GM19023 (cell line): Measurements from ENCODE around the gene NPAS2.

Experiments
- ATAC-seq: cut with Tn5 transposase; IDR thresholded peaks from one replicate; pipeline ENCODE4 v1.9.1; 2021; ENCODE audit warnings: mild to moderate bottlenecking, moderate library complexity; ENCODE audit not compliant: unreplicated experiment

The NPAS2 gene

DNA sequence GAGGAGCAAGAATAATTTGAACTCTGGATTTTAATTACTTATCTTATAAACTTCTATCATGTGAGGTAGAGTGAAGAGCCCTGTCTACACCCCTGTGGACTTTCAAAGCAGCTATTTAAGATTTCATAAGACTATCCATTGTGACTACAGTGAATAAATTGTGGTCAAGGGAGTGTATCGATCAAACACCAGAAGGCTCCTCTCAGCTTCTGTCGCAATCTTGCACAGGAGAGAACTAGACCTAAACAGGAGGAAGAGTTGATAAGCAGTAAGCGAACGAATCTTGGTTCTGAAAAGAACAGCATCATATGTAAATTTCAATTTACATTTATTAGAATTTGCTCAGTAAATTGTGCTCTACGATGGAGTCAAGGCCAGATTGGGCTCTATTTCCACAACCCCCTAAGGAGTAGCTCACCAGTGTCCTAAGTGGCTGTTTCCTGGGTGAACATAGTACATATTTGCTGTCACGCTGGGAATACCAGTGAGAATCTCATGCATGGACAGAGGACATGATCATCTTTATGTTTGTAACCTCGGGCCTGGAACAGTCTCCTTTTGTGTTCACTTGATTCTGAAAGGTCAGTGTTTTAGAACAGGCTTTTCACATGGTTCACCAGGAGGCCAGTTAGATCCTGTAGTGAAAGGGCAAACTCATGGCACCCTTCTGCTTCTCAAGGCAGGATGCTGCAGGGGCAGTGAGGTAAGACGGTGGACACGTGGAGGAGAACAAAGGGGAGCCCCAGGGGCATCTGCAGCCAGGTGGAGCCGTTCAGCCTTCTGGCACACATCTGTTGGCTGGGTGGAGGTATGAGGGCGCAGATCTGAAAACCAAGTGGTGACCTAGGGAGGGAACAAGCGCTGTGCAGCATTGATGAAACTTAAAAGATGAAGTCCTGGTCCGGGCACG, 33.3 kb downstream of the NPAS2 start:
- no peak for ATAC-seq

DNA sequence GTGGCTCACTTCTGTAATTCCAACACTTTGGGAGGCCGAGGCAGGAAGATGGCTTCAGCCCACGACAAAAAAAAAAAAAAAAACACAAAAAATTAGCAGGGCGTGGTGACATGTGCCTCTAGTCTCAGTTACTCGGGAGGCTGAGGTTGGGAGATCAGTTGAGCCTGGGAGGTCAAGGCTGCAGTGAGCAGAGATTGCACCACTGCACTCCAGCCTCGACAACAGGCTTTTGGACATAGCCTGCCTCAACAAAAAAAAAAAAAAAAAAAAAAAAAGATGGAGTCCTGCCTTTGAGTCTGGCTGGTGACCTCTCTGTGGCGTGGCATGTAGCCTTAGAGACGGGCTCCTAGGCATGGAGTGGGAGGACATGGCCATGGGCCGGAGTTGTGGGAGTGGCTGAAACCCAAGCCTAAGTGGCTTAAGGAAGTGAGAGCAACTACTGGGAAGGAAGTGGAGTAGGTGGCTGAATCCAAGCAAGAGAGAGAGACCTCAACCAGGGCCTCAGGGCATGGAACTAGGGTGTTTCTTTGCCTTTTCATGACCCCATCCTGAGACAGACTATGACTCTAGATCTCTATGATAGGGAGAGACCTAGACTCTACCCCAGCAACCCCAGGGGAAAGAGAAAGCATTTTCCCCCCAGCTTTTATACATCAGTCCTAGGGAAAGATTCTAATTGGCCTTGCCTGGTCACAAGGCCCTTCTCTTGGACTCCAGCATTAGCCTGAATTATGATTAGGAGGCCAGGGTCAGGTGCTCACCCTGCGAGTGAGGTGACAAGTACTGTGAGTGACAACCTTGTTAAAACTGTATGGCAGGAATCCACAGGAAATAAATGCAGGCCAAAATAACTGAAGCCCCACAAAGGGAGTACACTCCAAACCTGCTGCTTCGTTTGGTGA, 34.2 kb downstream of the NPAS2 start:
- ATAC-seq = no peak

DNA sequence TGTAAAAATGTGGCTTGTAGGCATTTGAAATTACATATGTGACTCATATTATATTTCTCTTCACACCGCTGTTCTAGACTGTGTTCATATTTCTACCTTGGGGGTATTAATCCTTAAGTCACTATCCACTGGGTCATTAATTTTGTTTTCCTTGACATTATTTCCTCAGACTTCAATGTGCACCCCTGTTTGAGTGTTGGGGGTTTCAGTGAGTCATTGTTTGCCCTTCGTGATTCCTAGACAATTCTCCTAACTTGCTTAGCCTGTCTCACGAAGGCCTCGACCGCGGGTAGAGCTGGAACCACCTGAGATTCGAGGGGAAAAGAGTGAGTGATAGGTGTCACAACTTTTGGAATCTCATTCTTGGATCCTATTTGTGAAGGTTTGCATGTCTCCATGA, 35.1 kb downstream of the NPAS2 start:
- ATAC-seq = no peak

DNA sequence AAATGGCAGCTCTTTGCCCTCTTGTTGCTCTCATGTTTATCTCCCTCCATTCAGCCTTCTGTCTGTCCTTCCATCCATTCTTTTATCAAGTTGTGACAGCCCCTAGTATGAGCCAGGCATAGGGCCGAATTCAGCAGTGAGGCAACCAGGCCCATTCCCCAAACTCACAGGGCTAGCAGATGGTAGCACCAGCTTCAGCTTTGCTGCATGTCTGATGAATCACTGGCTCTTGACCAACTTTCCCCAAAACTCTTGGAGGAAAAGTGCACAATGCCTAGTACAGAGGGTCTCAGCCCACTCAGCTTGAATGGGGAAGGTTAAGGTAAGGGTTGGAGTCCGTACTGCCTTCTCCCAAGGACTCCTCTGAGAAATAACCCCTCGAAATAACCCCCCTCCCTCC, 35.7 kb downstream of the NPAS2 start:
- no peak for ATAC-seq

DNA sequence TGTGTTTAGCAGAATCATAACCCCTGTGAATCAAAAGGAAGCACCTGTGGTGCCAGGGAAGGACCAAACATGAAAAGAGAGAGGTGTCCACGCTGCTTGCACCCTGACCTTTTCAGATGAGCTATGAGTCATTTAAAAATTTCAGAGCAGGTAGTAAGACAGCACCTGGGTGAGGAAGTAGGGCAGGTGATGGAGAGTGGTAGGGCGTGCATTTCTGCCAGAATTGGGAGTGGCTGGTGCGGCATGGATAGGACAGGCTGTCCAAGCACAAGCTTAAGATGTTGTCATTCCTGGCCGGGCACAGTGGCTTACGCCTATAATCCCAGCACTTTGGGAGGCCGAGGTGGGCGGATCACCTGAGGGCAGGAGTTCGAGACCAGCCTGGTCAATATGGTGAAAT, 36.8 kb downstream of the NPAS2 start:
- no peak for ATAC-seq

DNA sequence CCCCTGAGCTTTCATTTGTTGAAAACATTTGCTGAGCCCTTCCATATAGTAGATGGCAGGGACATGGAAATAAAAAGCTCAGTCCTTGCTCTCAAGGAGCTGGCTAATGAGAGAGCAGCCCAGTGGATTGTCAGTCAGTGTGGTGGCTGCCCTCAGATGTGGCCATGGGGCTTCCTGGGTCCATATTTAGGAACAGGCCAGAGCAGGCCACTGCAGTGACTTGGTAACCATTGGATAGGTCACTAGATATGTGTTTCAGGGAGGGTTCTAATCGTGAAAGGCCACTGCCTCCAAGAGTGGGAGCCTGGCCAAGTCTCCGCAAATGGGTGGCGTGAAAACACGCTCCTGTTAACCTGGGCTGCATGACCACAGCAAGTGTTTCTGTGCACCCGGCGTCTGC, 37.4 kb downstream of the NPAS2 start:
- ATAC-seq = no peak

DNA sequence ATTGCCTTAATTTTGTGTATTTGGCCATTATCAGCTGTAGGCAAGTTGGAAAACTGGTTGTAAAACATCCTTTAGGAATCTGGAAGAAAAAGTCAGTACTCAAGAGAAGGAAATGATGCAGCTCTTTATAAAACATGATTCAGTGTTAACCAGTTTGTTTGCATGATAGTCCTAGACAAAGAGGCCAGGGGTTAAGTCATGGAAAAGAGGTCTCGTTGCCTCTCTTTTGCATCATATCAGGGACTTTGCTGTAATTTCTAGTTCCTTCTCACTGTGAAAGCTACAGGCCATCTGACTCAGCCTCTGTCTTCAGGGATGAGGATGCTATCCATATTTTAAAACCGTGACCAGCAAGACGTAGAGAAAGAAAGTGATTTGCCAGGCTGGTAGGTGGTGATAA, 38.0 kb downstream of the NPAS2 start:
- no peak for ATAC-seq

DNA sequence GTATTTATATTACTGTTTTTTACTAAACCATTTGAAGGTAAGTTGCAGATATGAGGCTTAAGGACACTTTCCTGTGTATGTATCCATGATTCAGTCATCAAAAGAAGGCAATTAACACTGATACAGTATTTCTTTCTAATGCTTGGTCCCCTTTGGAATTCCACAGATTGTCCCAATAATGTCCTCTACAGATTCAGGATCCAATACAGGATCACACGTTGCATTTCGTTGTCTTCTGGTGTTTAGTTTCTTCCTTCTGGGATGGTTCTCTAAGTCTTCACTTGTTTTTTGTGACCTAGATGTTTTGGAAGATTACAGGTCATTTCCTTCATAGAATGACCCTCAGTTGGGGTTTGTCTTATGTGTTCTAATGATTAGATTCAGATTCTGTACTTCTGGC, 40.0 kb downstream of the NPAS2 start:
- no peak for ATAC-seq

DNA sequence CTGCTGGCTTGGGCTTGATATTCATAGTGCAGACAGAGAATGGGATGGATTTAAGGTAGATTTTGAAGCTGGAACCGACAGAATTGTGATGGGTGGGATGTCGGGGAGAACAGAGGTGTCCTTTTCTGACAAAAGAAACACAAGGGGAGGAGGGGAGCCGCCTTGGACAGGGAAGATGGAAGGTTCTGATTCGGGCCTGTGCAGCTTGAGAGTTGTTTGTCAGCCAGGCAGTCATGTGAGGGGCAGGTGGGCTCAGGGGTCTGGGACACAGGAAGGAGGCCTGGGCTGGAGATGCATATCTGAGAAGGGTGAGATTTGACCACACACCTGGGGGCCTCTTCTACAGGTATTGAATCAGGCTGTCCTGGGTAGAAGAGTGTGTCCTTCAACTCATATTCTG, 41.4 kb downstream of the NPAS2 start:
- no peak for ATAC-seq

DNA sequence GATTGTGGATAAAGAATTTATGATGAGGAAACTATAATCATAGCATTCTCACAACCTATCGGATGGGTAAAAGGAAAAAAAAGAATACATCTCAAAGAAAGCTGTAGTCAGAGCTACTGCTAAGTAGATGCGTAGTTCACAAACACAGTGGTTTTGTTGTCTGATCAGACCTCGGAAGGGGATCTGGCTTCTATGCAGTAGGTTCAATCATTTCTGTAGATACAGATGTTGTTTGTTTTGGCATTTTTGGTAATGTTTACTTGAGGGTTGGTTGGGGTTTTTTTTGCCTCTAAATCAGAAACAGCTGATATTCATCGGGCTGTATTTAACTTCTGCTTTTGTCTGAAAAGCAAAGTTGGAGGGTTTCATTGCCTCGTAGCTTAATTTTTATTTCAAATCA, 42.1 kb downstream of the NPAS2 start:
- ATAC-seq = no peak

DNA sequence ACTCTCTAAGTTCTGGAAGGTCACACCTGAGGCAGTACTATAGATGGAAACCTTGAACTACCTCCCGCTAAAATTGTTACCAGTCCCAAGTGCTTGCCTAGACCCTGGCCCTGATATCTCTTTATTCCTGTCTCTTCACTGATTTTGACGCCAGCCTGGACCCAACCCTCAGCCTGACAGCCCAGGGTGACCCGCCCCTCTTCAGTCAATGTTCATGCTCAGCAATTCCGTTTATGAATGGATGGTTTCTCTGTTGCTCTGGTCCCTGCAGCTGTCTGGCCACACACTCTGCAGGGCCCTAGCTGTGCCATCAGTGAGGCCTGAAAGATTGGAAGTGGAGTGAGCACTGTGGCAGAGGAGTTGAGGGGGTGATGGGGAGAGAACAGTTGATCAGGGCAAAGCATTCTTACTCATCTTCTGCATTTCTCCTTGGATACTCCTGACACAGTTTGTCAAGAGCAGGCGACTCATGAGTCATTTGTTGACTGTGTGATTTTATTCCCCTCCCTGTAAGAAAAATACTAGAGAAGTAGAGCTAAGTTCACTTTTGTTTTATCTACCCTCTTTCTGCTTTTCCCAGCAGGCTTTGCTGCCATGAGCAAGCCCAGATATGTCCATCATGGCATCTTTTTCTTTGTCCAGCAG, 46.0 kb downstream of the NPAS2 start:
- no peak for ATAC-seq

DNA sequence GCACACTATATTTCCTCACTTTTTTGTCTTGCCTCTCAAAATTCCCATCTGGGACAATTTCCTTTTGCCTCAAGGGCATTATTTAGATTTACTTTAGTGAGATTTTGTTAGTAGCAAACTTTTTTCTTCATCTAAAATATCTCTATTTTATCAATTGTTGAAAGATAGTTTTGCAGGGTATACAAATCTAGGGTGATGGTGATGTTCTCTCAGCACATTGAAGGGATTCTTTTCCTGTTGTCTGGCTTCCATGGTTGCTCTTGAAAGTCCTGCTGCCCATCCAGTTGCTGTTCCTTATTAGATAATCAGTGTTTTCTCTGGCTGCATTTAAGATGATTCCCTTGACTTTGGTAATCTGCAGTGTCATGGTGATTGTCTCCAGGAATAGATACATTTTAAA, 48.1 kb downstream of the NPAS2 start:
- no peak for ATAC-seq

DNA sequence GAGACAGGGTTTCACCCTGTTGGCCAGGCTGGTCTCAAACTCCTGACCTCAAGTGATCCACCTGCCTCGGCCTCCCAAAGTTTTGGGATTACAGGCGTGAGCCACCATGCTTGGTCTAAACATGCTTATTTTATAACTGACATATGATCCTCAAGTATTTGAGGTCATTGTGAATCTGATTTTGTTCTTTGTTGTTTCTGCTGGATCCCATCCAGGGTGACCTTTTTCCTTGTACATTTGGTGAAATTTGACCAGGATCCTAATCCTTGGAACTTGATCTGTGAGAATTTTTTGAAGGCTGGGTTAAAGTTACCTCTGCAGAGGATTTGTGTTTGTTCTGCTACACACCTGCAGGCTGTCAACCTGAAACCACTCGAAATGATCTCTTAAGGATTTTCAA, 49.2 kb downstream of the NPAS2 start:
- no peak for ATAC-seq

DNA sequence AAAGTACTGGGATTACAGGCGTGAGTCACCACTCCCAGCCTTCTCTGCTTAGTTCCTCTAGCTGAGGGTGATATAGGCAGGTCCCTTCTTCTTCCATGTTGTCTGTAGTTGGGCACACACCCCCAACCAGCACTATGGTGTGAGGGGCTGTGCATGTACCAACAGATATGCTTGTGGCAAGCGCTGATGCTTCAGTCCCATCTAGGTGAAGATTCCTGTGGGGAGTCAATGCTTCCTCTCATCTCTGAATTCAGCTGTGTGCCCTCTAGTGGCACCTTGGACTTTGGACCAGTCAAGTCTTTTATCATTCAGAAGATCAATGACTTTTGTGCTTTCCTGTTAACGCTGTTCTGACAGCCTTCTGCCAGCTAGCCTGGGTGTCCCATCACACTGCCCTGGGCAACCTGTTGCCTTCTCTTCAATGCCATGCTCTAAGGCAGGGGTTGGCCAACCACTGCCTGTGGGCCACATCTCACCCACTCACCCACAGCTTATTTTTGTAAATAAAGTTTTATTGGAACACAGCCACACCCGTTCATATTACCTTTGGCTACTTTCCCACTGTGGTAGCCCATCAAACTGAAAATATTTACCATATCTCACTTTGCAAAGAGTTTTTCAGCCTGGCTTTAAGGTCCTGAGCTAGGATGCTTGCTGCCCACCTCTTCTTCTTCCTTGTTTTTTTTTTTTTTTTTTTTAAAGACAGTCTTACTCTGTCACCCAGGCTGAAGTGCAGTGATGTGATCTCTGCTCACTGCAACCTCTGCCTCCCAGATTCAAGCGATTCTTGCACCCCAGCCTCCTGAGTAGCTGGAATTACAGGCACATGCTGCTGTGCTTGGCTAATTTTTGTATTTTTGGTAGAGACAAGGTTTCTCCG, 51.0 kb downstream of the NPAS2 start:
- ATAC-seq = no peak

DNA sequence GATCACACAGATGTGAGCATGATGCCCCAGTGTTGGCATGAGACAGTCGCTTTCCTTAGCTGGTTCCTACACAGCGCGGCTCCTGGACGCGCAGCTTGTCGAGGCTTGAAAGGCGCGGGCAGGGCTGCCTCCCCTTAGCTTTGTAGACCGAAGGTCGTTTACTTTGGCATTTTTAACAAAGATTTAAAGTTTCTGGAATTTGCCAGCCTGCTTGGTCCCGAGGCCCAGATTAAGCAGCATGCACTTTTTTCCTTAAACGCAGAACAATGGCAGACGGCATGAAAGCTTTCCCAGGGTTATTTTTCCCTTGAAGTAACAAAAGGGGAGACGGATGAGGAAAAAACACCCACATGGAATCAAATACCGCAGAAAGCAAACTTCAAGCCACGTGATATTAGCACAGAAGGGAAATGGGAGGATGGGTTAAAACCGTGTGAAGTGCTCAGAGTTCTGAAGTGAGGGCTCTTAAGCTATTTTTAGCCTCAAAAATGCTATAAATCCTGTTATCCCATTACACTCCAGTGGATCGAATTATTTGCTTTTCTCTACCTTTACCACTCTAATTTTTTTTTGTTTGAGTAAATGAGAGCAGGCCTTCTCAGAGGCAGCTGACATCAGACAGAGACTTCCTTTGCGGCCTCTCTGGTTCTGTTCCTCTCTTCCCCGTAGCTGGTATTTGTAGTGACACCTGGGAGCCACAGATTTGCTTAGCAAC, 55.7 kb downstream of the NPAS2 start:
- ATAC-seq = no peak

DNA sequence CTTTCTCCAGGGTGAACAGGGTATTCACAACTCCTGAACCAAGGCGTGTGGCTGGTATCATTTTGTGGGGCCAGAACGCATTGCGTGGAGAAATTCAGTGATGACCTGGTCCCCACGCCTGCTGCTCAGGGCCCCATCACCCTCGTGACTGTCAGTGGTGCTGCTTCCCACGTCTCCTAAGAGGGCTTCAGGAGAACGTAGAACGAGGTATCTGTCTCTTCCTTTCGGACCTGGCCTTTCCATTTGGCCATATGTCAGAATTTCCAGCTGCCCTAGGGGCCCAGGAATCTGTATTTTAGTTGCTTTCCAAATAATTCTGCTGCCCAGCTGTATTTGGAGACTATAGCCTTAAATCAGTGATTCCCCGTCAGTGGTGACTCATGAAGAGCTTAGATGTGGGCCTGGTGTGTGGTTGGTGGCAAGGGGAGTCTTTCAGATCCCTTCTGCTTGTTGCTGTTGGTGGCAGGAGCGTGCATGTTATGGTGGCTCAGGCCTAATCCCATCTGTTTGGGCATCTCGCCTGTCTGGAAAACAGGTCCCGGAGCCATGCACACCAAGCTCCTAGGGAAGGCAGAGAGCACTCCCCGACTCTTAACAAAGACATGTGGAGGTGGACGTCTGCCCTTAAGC, 56.4 kb downstream of the NPAS2 start:
- no peak for ATAC-seq

DNA sequence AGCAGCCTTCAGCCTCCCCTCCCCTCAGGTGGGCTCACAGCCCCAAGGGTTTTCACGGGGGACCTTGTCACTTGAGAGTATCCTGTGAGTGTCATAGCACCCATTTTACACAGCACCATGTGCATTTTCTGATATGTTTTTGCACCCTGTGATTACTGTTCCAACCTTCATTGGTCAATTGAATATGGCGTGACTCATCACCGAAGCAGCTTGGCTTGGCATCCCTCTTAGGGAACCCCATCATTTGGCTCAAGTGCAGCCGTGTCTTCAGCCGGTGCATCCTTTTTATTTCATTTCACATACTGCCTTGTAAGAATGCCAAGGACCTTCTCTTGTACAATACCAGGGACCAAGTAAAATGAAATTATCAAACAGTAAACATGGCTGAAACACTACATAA, 57.6 kb downstream of the NPAS2 start:
- no peak for ATAC-seq

DNA sequence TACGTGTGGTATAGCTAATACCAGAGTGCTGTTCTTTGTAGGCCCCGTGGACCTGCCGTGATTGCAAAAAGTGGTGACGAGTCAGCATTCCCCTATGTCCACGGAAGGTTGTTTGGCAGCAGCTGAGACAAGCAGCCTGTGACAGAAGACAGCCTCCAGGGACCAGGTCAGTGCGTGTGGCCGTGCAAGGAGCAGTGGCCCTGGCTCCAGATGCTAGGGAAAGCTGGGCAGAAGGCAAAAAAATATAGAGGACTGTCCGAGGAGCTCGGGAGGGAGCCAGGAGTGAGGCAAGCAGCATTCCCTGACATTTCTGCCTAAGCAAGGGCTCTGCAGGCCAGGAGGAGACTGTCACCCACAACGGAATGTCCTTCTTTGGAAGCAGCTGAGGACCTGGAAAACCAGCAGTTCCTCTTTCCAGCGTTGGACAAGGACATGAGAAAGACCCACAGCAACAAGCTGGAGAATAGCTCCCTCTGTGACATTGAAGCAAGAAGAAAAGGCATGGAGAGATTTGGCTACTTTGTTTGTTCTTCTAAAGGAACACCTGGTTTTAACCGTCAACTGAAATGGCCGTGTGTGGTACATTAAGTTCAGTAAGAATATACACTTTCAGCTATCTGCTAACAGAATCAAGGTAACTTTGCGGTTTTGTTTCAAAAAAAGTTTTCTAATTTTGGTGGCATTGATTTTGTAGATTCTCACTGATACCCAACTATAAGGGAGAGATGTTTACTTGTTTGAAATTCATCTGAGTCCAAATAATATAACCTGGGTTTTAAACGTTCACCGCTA, 58.3 kb downstream of the NPAS2 start:
- no peak for ATAC-seq

DNA sequence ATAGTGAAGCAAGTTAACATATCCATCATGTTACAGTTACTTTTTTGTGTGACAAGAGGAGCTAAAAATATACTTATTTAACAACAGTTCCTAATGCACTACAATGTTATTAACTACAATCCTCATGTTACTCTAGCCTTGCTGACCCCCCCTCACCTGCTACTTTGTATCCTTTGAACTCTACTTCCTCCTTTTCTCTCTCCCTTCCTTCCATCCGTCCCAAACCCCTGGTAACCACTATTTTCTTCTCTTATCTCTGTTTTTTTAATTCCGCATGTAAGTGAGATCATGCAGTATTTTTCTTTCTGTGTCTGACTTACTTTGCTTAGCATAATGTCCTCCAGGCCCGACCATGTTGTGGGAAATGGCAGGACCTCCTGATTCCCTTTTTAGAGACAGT, 59.4 kb downstream of the NPAS2 start:
- no peak for ATAC-seq
